Keratinocyte (primary cell): ENCODE measurements around the gene ARL5A. TPM values are rescaled to one million over a fixed set of nuclear protein-coding genes. Genes with fewer than 3 reads are reported as not detected.

ENCODE experiments used
- DNase-seq: peaks from one replicate; pipeline ENCODE4 v3.0.0-alpha.2; 2011; ENCODE audit warnings: low read depth, missing footprints, low spot score
- FAIRE-seq: peaks from 2 replicates; lab custom pipeline; 2011; peaks lifted over from hg19 to GRCh38; lab: Jason Lieb, UNC
- H2AFZ ChIP-seq: 2 replicates; pipeline ENCODE4 v1.6.0; 2012; ENCODE audit warnings: low read length, control low read depth, inconsistent platforms; ENCODE audit not compliant: control insufficient read depth
- H3K27ac ChIP-seq: 2 replicates; pipeline ENCODE4 v1.5.1; 2011; ENCODE audit warnings: low read length; ENCODE audit not compliant: control insufficient read depth, insufficient read depth
- H3K27me3 ChIP-seq: 3 replicates; pipeline ENCODE4 v1.6.0; 2011; ENCODE audit warnings: low read length; ENCODE audit not compliant: control insufficient read depth, insufficient read depth; ENCODE audit errors: extremely low read depth
- H3K36me3 ChIP-seq, 2 experiments: 2 replicates in 1 of 2; 3 replicates in 1 of 2; pipeline ENCODE4 v1.5.1; 2011; ENCODE audit warnings: low read length in 2 of 2, mild to moderate bottlenecking in 1 of 2; ENCODE audit not compliant: control insufficient read depth in 2 of 2, insufficient read depth in 2 of 2; ENCODE audit errors: extremely low read depth in 1 of 2
- H3K4me1 ChIP-seq: 3 replicates; pipeline ENCODE4 v1.5.1; 2011; ENCODE audit warnings: low read length; ENCODE audit not compliant: control insufficient read depth, insufficient read depth; ENCODE audit errors: extremely low read depth
- H3K4me2 ChIP-seq: 3 replicates; pipeline ENCODE4 v1.6.0; 2011; ENCODE audit warnings: low read depth, low read length; ENCODE audit not compliant: control insufficient read depth, insufficient read depth; ENCODE audit errors: extremely low read depth
- H3K4me3 ChIP-seq, 3 experiments: fragments of 200-600 bp in 1 of 3; sonication (generic) in 1 of 3; 2 replicates in 2 of 3; 3 replicates in 1 of 3; pipeline ENCODE4 v1.5.1; 2011 to 2016; ENCODE audit warnings: low read length in 3 of 3, mild to moderate bottlenecking in 3 of 3, control low read depth in 2 of 3, inconsistent platforms in 1 of 3, low read depth in 1 of 3, mixed read lengths in 1 of 3, mixed run types in 1 of 3, moderate library complexity in 1 of 3; ENCODE audit not compliant: control insufficient read depth in 2 of 3, insufficient read depth in 2 of 3; ENCODE audit errors: extremely low read depth in 1 of 3
- H3K79me2 ChIP-seq: 2 replicates; pipeline ENCODE4 v1.6.0; 2012; ENCODE audit warnings: low read length; ENCODE audit not compliant: control insufficient read depth, insufficient read depth
- H3K9ac ChIP-seq: 3 replicates; pipeline ENCODE4 v1.6.0; 2011; ENCODE audit warnings: low read length; ENCODE audit not compliant: control insufficient read depth, insufficient read depth; ENCODE audit errors: extremely low read depth
- H3K9me1 ChIP-seq: 3 replicates; pipeline ENCODE4 v1.6.0; 2011; ENCODE audit warnings: low read length; ENCODE audit not compliant: control insufficient read depth, insufficient read depth; ENCODE audit errors: extremely low read depth
- H3K9me3 ChIP-seq: 2 replicates; pipeline ENCODE4 v1.5.1; 2012; ENCODE audit warnings: low read depth, low read length; ENCODE audit not compliant: control insufficient read depth
- H4K20me1 ChIP-seq: 3 replicates; pipeline ENCODE4 v1.6.0; 2011; ENCODE audit warnings: low read length; ENCODE audit not compliant: control insufficient read depth, insufficient read depth; ENCODE audit errors: extremely low read depth
- EZH2 ChIP-seq: IDR thresholded peaks from one replicate; pipeline ENCODE4 v1.6.1; 2012; ENCODE audit warnings: inconsistent platforms, mild to moderate bottlenecking, low read length, moderate library complexity
- dilution Hi-C: fragments of 300-500 bp; cut with MboI; formaldehyde crosslinking; loops from one replicate; pipeline ENCODE4 v1.7.0; 2020; ENCODE audit warnings: low sequenced_read_pairs; ENCODE audit not compliant: extremely low pct_ligation_motif_present
- polyA plus RNA-seq, 5 experiments: library from polyadenylated mRNA; depleted of rRNA in 3 of 5; stranded (reverse) in 3 of 5; stranded (forward) in 1 of 5; unstranded in 1 of 5; fragments of >200 nt; gene quantifications; 1 replicate in 1 of 5; 2 replicates in 3 of 5; 3 replicates in 1 of 5; pipeline versions ENCODE4 v1.2.1 to v1.2.3, GENCODE V29; 2011 to 2012; ENCODE audit warnings: missing spikeins in 2 of 5, low read depth in 1 of 5, low replicate concordance in 1 of 5
- TF ChIP-seq, protein P1 (sequence below), 3 experiments: IDR thresholded peaks in 1 of 3; conservative IDR thresholded peaks in 1 of 3; optimal IDR thresholded peaks in 1 of 3; 2 replicates in 2 of 3; 3 replicates in 1 of 3; pipeline versions ENCODE3 to v1.5.1; 2011; ENCODE audit warnings: low read length in 3 of 3, mild to moderate bottlenecking in 3 of 3, moderate library complexity in 2 of 3, control low read depth in 1 of 3, inconsistent platforms in 1 of 3; ENCODE audit not compliant: insufficient read depth in 2 of 3; ENCODE audit errors: extremely low read depth in 1 of 3

The ARL5A gene
- polyA plus RNA-seq, 1 donor (not counting 4 experiments of a cell fraction or from before 2014, with no cell fraction given): 25.5 TPM

DNA sequence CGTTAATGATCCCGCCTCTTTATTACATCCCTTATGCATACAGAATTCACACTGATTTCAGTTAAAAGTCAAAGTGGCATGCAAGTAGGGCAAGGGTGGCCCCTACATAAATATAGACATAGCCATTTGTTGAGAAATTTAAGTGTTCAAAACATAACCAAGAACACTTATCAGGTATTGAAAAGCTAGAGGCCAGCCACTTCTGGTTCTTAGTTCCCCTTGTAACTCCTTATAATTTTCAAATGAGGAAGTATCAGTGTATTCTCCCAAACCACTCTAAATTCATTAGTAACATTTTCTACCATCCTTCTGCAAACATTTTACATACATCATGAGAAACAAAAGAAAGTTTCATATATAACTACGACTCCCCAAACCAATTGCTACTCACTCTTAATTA, 5.8 kb upstream of the ARL5A start:
- H3K9me1 ChIP-seq: no peaks in the 10 kb centered on the region
- H3K27me3 ChIP-seq: no peaks in the 10 kb centered on the region
- H3K36me3 ChIP-seq: no peaks in the 10 kb centered on the region
- no peak overlapping the region for H3K27ac ChIP-seq
- no peaks in the 10 kb centered on the region for H4K20me1 ChIP-seq
- H3K4me1 ChIP-seq: no peaks in the 10 kb centered on the region
- dilution Hi-C loops: no loop called here
- TF ChIP-seq EZH2: no peak
- TF ChIP-seq, protein P1, sequence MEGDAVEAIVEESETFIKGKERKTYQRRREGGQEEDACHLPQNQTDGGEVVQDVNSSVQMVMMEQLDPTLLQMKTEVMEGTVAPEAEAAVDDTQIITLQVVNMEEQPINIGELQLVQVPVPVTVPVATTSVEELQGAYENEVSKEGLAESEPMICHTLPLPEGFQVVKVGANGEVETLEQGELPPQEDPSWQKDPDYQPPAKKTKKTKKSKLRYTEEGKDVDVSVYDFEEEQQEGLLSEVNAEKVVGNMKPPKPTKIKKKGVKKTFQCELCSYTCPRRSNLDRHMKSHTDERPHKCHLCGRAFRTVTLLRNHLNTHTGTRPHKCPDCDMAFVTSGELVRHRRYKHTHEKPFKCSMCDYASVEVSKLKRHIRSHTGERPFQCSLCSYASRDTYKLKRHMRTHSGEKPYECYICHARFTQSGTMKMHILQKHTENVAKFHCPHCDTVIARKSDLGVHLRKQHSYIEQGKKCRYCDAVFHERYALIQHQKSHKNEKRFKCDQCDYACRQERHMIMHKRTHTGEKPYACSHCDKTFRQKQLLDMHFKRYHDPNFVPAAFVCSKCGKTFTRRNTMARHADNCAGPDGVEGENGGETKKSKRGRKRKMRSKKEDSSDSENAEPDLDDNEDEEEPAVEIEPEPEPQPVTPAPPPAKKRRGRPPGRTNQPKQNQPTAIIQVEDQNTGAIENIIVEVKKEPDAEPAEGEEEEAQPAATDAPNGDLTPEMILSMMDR (optimal IDR thresholded peaks at IDR 0.05 in 1 of 3, IDR thresholded peaks at IDR 0.05 in 1 of 3, conservative IDR thresholded peaks at IDR 0.05 in 1 of 3; ENCODE audit: extremely low read depth in 1 of 3, insufficient read depth in 2 of 3, low read length in 3 of 3): no peak
- no peak overlapping the region for H3K4me2 ChIP-seq
- no peak overlapping the region for H2AFZ ChIP-seq
- no peak overlapping the region for H3K4me3 ChIP-seq
- no peak for DNase-seq
- no peaks in the 10 kb centered on the region for H3K9me3 ChIP-seq
- H3K79me2 ChIP-seq: no peaks in the 10 kb centered on the region
- FAIRE-seq: no peak
- no peak overlapping the region for H3K9ac ChIP-seq

DNA sequence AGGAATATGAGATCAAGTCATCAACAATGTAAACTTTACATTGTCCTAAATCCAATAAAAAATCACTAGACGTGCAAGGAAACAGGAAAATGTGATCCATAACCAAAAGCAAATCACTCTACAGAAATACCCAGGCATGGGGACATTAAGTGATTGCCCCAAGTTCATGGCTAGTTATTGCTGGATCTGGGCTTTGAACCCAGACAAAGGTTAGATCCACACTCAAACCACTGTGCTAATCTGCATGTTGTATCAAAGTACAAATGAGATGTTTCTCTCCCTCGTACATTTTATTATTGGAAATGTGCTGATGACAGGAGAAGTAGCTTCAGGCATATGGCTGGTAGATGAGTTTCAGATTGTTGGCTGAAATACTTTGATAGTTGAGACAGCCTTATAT, 2.7 kb upstream of the ARL5A start:
- no peak overlapping the region for H3K4me3 ChIP-seq
- no peaks in the 10 kb centered on the region for H3K9me3 ChIP-seq
- DNase-seq (no peak), FAIRE-seq (peak; percentile 13)
- H4K20me1 ChIP-seq: peaks cover 6% of the 10 kb centered on the region
- no peak overlapping the region for H2AFZ ChIP-seq
- peaks cover 23% of the 10 kb centered on the region for H3K79me2 ChIP-seq
- H3K9ac ChIP-seq: no peak overlapping the region
- H3K4me1 ChIP-seq: peaks cover 12% of the 10 kb centered on the region
- dilution Hi-C loops: no loop called here
- no peak for TF ChIP-seq EZH2
- TF ChIP-seq, protein P1 (optimal IDR thresholded peaks at IDR 0.05 in 1 of 3, IDR thresholded peaks at IDR 0.05 in 1 of 3, conservative IDR thresholded peaks at IDR 0.05 in 1 of 3; ENCODE audit: extremely low read depth in 1 of 3, insufficient read depth in 2 of 3, low read length in 3 of 3): no peak
- no peak overlapping the region for H3K27ac ChIP-seq
- no peaks in the 10 kb centered on the region for H3K9me1 ChIP-seq
- no peaks in the 10 kb centered on the region for H3K27me3 ChIP-seq
- no peak overlapping the region for H3K4me2 ChIP-seq
- H3K36me3 ChIP-seq: no peaks in the 10 kb centered on the region
